Stimulated activated CD4-positive, alpha-beta T cell treated with anti-CD3 and anti-CD28 coated beads, Interleukin-15, amount 100 ng/mL, for 1 hour (primary cell): ENCODE measurements around the gene FUS.
"Not testable (repeated sequence)": the region's sequence is repeated elsewhere in the genome, so short reads cannot be mapped to it uniquely, and the experiment has no call there.

Source experiments
- DNase-seq, 2 donors: peaks; one replicate each; pipeline ENCODE4 v3.0.0-alpha.2; 2020; ENCODE audit warnings: low read depth in 1 of 2, low spot score in 1 of 2

The FUS gene

GRCh38 chr16:31185339-31185738, 5.4 kb downstream of the FUS start:
- DNase-seq, result no peak

GRCh38 chr16:31186176-31186575, 6.2 kb downstream of the FUS start:
- DNase-seq, result no peak

- DNase-seq, result no peak
Observed at GRCh38 chr16:31186930-31187807, 7.2 kb downstream of the FUS start.

DNA sequence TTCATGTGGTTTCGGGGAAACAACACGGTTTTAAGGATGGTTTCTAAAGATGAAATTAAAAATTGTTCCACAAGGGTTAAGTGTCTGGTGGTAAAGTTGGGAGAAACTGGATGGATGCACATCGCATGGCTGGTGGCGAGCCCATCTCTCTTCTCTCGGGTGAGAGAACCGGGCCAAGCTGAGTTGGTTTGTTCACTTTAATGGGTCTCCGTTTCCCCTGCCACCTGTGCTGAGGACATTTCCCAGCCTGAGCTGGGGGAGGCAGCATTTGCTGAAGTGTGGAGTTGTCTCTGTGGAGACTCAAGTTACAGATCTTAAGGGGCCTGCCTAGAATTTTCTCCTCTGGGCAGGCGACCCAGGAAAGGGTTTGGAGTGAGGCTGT, 7.9 kb downstream of the FUS start:
- DNase-seq, result no peak

GRCh38 chr16:31188450-31189411, 8.8 kb downstream of the FUS start:
- DNase-seq, result no peak

DNA sequence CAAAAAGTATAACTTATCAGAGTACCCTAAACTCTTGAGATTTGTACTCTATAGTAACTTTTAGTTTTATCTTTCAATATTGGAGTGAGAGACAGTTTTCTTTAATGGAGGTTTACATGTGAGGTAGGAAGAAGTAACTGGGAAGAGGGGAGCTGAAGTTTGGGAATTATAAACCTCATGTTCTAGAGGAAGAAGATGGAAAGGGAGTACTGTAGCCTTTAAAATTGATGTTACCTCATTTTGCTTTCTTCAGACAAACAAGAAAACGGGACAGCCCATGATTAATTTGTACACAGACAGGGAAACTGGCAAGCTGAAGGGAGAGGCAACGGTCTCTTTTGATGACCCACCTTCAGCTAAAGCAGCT, 9.5 kb downstream of the FUS start:
- no peak for DNase-seq

DNA sequence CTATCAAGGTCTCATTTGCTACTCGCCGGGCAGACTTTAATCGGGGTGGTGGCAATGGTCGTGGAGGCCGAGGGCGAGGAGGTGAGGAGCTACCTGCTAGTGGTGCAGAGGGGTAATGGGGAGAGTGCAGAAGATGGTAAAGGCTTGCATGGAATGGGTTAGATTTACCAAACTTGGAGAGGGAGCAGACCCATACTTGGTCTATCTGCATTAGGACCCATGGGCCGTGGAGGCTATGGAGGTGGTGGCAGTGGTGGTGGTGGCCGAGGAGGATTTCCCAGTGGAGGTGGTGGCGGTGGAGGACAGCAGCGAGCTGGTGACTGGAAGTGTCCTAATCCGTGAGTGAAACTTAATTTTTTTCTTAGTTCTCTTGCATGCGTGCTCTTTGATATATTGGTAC, 10.1 kb downstream of the FUS start:
- no peak for DNase-seq

DNA sequence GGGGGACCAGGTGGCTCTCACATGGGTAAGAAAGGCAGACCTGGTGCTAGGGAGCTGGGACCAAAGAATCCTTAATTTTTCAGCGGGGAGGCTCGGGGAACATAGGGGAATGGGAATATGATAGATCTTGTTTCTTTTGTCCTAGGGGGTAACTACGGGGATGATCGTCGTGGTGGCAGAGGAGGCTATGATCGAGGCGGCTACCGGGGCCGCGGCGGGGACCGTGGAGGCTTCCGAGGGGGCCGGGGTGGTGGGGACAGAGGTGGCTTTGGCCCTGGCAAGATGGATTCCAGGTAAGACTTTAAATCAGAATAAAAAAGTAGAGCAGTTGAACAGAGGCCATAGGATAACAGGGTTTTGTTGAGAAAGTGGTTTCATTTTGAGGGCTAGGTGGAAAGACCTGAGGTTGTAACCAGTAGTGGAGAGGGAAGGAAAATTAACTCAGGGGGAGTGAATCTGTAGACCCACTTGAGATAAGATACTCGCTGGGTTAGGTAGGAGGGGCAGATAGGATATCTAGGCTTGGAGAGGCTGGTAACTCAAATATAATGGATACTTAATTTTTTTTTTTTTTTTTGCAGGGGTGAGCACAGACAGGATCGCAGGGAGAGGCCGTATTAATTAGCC, 11.0 kb downstream of the FUS start:
- DNase-seq, result no peak

DNA sequence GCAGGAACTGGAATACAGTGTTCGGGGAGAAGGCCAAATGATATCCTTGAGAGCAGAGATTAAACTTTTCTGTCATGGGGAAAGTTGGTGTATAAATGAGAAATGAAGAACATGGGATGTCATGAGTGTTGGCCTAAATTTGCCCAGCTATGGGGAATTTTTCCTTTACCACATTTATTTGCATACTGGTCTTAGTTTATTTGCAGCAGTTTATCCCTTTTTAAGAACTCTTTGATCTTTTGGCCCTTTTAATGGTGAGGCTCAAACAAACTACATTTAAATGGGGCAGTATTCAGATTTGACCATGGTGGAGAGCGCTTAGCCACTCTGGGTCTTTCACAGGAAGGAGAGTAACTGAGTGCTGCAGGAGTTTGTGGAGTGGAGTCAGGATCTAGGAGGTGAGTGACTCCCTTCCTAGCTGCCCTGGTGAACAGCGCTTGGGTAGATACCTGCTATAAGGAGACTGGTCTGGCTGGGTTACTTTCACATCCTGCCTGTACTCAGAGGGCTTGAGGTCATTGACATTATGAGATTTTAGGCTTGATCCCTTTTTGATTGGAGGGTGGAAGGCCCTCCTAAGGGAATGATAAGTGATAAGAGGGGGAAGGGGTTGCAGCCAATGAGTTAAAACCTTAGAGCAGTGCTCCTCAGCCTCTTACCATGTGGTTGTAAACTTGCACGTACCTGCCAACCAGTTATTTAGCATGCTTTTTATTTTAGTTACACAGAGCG, 11.9 kb downstream of the FUS start:
- no peak for DNase-seq

DNA sequence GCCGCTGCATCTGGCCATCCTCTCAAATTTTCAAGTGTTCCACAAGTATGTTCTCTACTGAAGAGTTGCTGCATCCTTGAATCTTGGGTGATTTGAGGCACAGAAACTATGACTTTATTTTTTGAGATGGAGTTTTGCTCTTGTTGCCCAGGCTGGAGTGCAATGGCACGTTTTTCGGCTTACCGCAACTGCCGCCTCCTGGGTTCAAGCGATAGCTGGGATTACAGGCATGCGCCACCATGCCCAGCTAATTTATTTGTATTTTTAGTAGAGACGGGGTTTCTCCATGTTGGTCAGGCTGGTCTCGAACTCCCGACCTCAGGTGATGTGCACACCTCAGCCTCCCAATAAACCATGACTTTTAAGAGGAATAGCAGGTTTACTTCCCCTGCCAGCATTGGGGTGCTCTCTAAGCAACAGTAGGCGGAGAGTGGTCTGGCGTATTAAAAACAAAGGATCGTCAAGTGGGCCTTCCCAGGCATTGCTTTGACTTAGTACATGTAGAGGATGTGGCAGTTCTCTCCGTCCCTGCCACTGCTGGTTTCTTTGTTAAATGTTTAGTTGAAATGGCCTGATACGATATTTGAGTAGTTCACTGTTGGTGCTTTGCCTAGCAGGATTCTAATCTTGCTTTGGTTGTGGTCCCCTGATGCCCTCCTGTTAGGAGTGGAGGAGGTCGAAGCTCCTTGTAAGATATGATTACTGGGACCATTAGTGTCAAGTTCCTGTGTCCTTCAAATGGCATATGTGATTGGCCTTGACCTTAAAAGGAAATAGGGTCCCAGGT, 13.1 kb downstream of the FUS start:
- no peak for DNase-seq

DNA sequence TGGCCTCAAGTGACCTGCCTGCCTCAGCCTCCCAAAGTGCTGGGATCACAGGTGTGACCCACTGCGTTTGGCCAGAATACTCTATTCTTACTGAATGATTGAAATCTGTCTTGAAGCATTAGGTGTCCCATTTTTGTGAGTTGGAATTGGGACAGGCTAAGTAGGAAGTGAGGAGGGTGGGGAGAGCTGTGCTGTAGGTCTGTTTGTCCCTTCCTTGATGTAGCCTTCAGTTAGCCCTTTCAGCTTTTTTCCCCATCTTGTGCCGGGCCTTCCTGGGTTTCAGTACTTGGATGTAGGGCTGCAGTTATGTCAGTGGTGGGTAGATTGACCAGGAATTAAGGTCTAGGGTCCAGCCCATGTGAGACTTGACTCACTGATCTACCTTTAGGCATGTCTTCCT, 13.9 kb downstream of the FUS start:
- DNase-seq, result no peak

GRCh38 chr16:31194898-31195297, 15.0 kb downstream of the FUS start:
- DNase-seq, result no peak

DNA sequence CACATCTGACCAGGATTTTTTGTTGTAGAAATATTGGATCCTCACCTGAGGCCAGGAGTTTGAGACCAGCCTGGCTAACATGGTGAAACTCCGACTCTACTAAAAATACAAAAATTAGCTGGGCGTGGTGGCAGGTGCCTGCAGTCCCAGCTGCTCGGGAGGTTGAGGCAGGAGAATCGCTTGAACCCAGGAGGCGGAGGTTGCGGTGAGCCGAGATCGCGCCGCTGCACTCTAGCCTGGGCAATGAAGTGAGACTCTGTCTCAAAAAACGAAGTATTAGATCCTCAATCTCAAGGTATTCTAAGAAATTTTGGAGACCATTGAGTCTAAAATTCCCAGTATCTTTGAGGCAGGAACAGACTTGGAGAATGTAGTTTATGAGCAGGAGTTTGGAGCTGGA, 15.9 kb downstream of the FUS start:
- DNase-seq, result not testable (repeated sequence)

GRCh38 chr16:31196324-31197088, 16.6 kb downstream of the FUS start:
- DNase-seq, result no peak

DNA sequence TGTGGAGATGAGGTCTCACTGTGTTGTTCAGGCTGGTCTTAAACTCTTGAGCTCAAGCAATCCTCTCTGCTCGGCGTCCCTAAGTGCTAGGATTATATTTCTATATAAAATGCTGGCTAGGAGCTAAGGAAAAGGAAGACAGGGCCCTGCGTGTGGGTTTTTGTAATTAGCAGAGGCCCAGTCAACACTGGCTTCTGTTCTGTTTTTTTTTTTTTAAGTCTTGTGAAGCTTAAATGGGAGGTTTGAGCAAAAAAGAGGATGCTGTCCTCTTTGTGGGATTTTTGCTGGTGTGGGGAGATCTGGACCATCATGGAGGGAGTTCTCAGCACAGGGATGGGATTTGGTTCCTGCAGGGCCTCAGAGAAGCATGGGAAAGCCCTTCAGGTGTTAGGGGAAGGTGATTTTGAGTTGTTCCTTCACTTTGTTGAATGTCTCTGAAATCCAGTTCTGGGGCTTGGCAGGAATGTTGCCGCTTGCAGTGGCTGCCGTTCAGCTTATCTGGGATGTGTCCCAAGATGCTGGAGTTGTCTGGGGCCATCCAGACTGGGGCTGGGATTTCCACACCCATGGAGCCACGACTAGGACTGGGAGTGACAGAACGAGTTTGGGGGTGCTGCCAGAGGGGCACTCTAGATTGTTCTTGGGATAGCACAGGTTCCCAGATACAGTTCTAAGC, 18.4 kb downstream of the FUS start:
- DNase-seq, result no peak

DNA sequence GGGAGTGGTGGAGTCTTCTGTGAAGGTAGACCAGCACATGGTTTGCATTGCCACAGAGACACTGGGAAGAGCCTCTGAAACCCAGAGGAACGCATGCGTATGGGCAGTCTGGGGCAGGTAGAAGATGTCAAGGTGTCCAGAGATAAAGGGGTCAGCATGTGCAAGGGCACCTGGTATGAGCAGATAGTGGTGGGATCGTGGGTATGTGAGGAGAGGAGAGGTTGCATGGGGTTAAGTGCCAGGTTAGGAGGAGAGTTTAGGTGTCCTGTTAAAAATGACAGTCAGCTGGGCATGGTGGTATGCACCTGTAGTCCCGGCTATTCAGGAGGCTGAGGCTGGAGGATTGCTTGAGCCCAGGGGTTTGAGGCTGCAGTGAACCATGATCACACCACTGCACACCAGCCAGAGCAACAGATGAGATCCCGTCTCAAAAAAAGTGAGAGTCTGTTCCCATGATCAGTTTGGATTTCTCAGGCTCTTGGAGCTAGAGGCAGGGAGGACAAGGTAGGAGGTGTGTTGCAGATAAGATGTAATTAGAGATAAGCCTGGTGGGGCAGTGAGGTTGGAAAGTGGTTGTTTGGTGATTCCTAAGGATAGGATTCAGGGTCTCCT, 19.6 kb downstream of the FUS start:
- no peak for DNase-seq

DNA sequence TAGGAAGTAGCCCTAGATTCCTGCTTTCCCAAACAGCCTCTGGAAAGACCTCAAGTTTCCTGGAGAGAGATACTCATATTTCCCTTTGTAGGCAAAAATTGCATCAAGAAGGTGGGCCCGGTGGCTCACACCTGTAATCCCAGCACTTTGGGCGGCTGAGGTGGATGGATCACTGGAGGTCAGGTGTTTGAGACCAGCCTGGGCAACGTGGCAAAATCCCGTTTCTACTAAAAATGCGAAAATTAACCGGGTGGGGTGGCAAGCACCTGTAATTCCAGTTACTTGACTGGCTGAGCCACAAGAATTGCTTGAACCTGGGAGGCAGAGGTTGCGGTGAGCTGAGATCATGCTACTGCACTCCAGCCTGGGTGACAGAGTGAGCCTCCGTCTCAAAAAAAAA, 20.2 kb downstream of the FUS start:
- not testable (repeated sequence) for DNase-seq

- no peak for DNase-seq
Observed at GRCh38 chr16:31200821-31201568, 21.1 kb downstream of the FUS start.
